C4-2B (cell line): ENCODE data around the gene UTP3.

Experiments used
- CTCF ChIP-seq: fragments of 450-650 bp; conservative IDR thresholded peaks from 2 replicates; pipeline ENCODE4 v1.5.1; 2017; ENCODE audit warnings: mild to moderate bottlenecking
- ZFX ChIP-seq: fragments of 450-650 bp; IDR thresholded peaks from 2 replicates; pipeline ENCODE4 v1.6.1; 2017

- TF ChIP-seq CTCF (no peak), ZFX (no peak)
Measured at GRCh38 chr4:70640192-70640591, 48.1 kb upstream of the UTP3 start.
